ENCODE data around the gene PRAMEF13. TPM values are rescaled to one million over a fixed set of nuclear protein-coding genes. Genes with fewer than 3 reads are reported as not detected.
"Not testable (repeated sequence)": the region's sequence is repeated elsewhere in the genome, so short reads cannot be mapped to it uniquely, and the experiment has no call there.

The PRAMEF13 gene
- total and polyA plus RNA-seq, 2 of the 8 experiments (the other 6 are each of a cell fraction or from before 2014, with no cell fraction given): not detected

GRCh38 chr1:13222788-13223187 lies 21.6 kb upstream of the PRAMEF13 start:
- H3K23me2 ChIP-seq (ENCODE audit: low read depth, low read length); H4K8ac ChIP-seq (ENCODE audit: extremely low read depth, insufficient read depth, low read length); H3K36me3 ChIP-seq (ENCODE audit: control insufficient read depth in 2 of 4, insufficient read depth in 4 of 4, low read length in 3 of 4); H3K56ac ChIP-seq (replicated peaks; ENCODE audit: insufficient read length, low read depth, low read length); H3K4ac ChIP-seq (replicated peaks; ENCODE audit: insufficient read length, low read depth, low read length); H3K27me3 ChIP-seq (replicated peaks in 1 of 4; ENCODE audit: control insufficient read depth in 3 of 4, extremely low read depth in 1 of 4, insufficient read depth in 3 of 4, low read length in 3 of 4); H3K79me1 ChIP-seq (ENCODE audit: low read depth, low read length); H2BK12ac ChIP-seq (ENCODE audit: low read depth, low read length); H2BK120ac ChIP-seq (replicated peaks; ENCODE audit: low read depth, low read length); H2BK20ac ChIP-seq (ENCODE audit: low read length); H3K4me1 ChIP-seq (replicated peaks in 1 of 4; ENCODE audit: control insufficient read depth in 3 of 4, insufficient read depth in 4 of 4, low read length in 3 of 4); H4K5ac ChIP-seq (ENCODE audit: insufficient read length, low read depth, low read length); H2AK5ac ChIP-seq (ENCODE audit: low read depth, low read length); H3K4me3 ChIP-seq (ENCODE audit: extremely low read depth in 1 of 4, insufficient read depth in 2 of 4, low read depth in 3 of 4, low read length in 4 of 4); H3K27ac ChIP-seq (ENCODE audit: low read depth, low read length); H2BK15ac ChIP-seq (ENCODE audit: low read length); H2AFZ ChIP-seq (ENCODE audit: low read length); FAIRE-seq; H4K20me1 ChIP-seq (replicated peaks in 1 of 2; ENCODE audit: control insufficient read depth in 1 of 2, insufficient read depth in 2 of 2, low read length in 2 of 2); H3K4me2 ChIP-seq (ENCODE audit: insufficient read depth in 1 of 2, low read depth in 2 of 2, low read length in 2 of 2); H3K9ac ChIP-seq (replicated peaks in 1 of 4; ENCODE audit: extremely low read depth in 1 of 4, low read depth in 3 of 4, low read length in 3 of 4); H3K23ac ChIP-seq (ENCODE audit: insufficient read length); H3K18ac ChIP-seq (ENCODE audit: extremely low read depth, low read length); POLR2A ChIA-PET (ENCODE audit: partially characterized antibody); DNase-seq (ENCODE audit: low read depth in 1 of 2, low spot score in 2 of 2); CTCF ChIA-PET (ENCODE audit: partially characterized antibody); H3K79me2 ChIP-seq (ENCODE audit: control insufficient read depth in 1 of 2, insufficient read depth in 2 of 2, low read length in 2 of 2); H2BK5ac ChIP-seq (ENCODE audit: low read depth, low read length); H4K91ac ChIP-seq (replicated peaks; ENCODE audit: insufficient read length, low read length); H3K14ac ChIP-seq (ENCODE audit: insufficient read length): not testable (repeated sequence)
- WGBS, 2 experiments (ENCODE audit: extremely low coverage in 1 of 2, insufficient coverage in 1 of 2, insufficient read length in 1 of 2, insufficient replicate concordance in 2 of 2, low coverage in 1 of 2, low lambda C conversion rate in 2 of 2, missing lambda C conversion rate in 1 of 2): no CpG with 5 or more reads among the region's 4 CpGs
- peaks cover 18 to 30% of the 10 kb centered on the region in 2 experiments for H3K9me3 ChIP-seq (ENCODE audit: insufficient read depth in 2 of 2, low read depth in 1 of 2, low read length in 1 of 2)

- H3K18ac ChIP-seq (ENCODE audit: extremely low read depth, low read length); H4K5ac ChIP-seq (ENCODE audit: insufficient read length, low read depth, low read length); H3K27ac ChIP-seq (ENCODE audit: low read depth, low read length); DNase-seq (ENCODE audit: low read depth in 1 of 2, low spot score in 2 of 2); H4K91ac ChIP-seq (replicated peaks; ENCODE audit: insufficient read length, low read length); H3K4ac ChIP-seq (replicated peaks; ENCODE audit: insufficient read length, low read depth, low read length); H3K4me2 ChIP-seq (ENCODE audit: insufficient read depth in 1 of 2, low read depth in 2 of 2, low read length in 2 of 2); H3K56ac ChIP-seq (replicated peaks; ENCODE audit: insufficient read length, low read depth, low read length); H2BK120ac ChIP-seq (replicated peaks; ENCODE audit: low read depth, low read length); H3K79me1 ChIP-seq (ENCODE audit: low read depth, low read length); H3K36me3 ChIP-seq (ENCODE audit: control insufficient read depth in 2 of 4, insufficient read depth in 4 of 4, low read length in 3 of 4); H2AK5ac ChIP-seq (ENCODE audit: low read depth, low read length); H2BK5ac ChIP-seq (ENCODE audit: low read depth, low read length); H3K4me3 ChIP-seq (ENCODE audit: extremely low read depth in 1 of 4, insufficient read depth in 2 of 4, low read depth in 3 of 4, low read length in 4 of 4); H4K8ac ChIP-seq (ENCODE audit: extremely low read depth, insufficient read depth, low read length); H3K79me2 ChIP-seq (ENCODE audit: control insufficient read depth in 1 of 2, insufficient read depth in 2 of 2, low read length in 2 of 2); FAIRE-seq; H3K4me1 ChIP-seq (replicated peaks in 1 of 4; ENCODE audit: control insufficient read depth in 3 of 4, insufficient read depth in 4 of 4, low read length in 3 of 4); H2BK12ac ChIP-seq (ENCODE audit: low read depth, low read length); H2AFZ ChIP-seq (ENCODE audit: low read length); H2BK15ac ChIP-seq (ENCODE audit: low read length); H3K9ac ChIP-seq (replicated peaks in 1 of 4; ENCODE audit: extremely low read depth in 1 of 4, low read depth in 3 of 4, low read length in 3 of 4); POLR2A ChIA-PET (ENCODE audit: partially characterized antibody); H2BK20ac ChIP-seq (ENCODE audit: low read length); CTCF ChIA-PET (ENCODE audit: partially characterized antibody); H3K9me3 ChIP-seq (ENCODE audit: insufficient read depth in 2 of 2, low read depth in 1 of 2, low read length in 1 of 2); H3K23me2 ChIP-seq (ENCODE audit: low read depth, low read length); H3K23ac ChIP-seq (ENCODE audit: insufficient read length); H3K27me3 ChIP-seq (replicated peaks in 1 of 4; ENCODE audit: control insufficient read depth in 3 of 4, extremely low read depth in 1 of 4, insufficient read depth in 3 of 4, low read length in 3 of 4); H3K14ac ChIP-seq (ENCODE audit: insufficient read length); H4K20me1 ChIP-seq (replicated peaks in 1 of 2; ENCODE audit: control insufficient read depth in 1 of 2, insufficient read depth in 2 of 2, low read length in 2 of 2): not testable (repeated sequence)
- WGBS, 2 experiments (ENCODE audit: extremely low coverage in 1 of 2, insufficient coverage in 1 of 2, insufficient read length in 1 of 2, insufficient replicate concordance in 2 of 2, low coverage in 1 of 2, low lambda C conversion rate in 2 of 2, missing lambda C conversion rate in 1 of 2): no CpG with 5 or more reads among the region's 3 CpGs
These were observed 18.0 kb upstream of the PRAMEF13 start for GRCh38 chr1:13219203-13219602.

All from H1 (cell line).